HG03039 (cell line): ENCODE data around the gene MSL1.
"Not testable (repeated sequence)": the region's sequence is repeated elsewhere in the genome, so short reads cannot be mapped to it uniquely, and the experiment has no call there.

Source experiments
- ATAC-seq: cut with Tn5 transposase; IDR thresholded peaks from one replicate; pipeline ENCODE4 v1.9.1; 2021; ENCODE audit warnings: mild to moderate bottlenecking, moderate library complexity; ENCODE audit not compliant: unreplicated experiment

Gene MSL1

GRCh38 chr17:40124279-40125141, 2.7 kb downstream of the MSL1 start:
- no peak for ATAC-seq

- no peak for ATAC-seq
Observed at GRCh38 chr17:40129498-40129897, 7.7 kb downstream of the MSL1 start.

GRCh38 chr17:40130352-40131042, 8.7 kb downstream of the MSL1 start:
- no peak for ATAC-seq

DNA sequence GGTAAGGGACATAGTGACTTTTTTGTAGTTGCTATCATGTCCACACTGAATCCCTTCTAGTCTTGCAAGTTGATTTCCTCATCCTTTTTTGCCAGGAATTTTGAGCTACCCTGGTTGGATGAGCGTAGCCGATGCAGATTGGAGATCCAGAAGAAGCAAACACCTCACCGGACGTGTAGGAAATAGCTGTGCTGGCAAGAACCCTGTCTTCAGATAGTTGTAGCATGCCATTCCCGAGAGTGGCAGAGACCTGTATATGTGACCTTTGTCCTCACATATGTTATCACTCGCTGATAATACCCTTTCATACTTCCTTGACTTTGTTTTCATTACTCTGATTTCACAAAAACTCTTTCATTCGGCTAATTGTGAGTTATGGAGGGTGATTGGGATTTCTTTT, 12.4 kb downstream of the MSL1 start:
- ATAC-seq, result no peak

DNA sequence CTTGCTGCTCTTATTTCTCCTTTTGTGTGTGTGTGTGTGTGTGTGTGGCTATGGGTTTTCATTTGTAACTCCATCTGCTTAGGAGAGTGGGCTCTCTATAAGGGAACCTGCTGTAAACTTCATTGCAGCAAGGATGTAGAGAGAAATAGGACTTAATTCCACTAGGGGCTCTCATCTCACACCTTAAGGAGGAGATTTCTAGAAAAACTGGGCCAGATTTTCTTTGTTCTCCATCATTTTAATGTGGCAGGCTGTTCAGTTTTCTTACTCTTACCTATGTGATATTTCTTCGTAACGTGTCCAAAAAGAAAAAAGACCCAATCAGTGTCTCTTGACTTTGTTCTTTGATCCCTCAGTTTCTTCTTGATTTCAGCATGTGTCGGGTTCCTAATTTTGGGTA, 14.0 kb downstream of the MSL1 start:
- no peak for ATAC-seq

GRCh38 chr17:40139566-40140058, 17.8 kb downstream of the MSL1 start:
- peak; percentile 2 for ATAC-seq

GRCh38 chr17:40143166-40143565, 21.4 kb downstream of the MSL1 start:
- ATAC-seq, result not testable (repeated sequence)

DNA sequence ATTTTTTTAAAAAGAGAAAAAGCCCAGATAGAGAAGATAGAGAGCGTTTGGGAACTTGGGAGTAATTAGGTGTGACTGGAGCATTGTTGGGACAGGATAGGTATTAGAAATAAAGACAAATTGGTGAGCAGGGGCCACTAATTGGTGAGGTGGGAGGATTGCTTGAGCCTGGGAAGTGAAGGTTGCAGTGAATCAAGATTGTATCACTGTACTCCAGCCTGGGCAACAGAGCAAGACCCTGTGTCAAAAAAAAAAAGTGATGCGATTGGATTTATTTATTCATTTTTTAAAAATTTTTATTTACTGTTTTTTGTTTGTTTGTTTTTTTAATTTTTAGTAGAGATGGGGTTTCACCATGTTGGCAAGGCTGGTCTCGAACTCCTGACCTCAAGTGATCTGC, 23.7 kb downstream of the MSL1 start:
- ATAC-seq, result no peak

- ATAC-seq, result no peak
Observed at GRCh38 chr17:40148527-40148926, 26.8 kb downstream of the MSL1 start.

GRCh38 chr17:40150276-40150675, 28.5 kb downstream of the MSL1 start:
- no peak for ATAC-seq

DNA sequence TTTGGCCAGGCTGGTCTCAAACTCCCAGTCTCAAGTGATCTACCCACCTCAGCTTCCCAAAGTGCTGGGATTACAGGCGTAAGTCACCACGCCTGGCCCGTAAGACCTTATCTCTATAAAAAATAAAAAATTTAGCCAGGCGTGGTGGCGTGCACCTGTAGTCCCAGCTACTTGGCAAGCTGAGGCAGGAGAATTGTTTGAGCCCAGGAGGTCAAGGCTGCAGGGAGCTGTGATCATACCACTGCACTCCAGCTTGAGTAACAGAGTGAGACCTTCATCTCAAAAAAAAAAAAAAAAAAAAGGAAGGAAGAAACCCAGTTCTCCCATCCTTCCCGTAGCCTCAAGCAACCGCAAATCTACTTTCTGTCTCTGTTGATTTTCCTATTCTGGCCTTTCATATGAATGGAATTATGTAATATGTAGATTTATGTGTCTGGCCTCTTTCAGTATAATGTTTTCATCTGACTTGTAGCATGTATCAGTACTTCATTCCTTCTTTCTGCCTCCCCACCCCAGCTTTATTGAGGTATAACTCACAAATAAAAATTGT, 29.7 kb downstream of the MSL1 start:
- no peak for ATAC-seq

GRCh38 chr17:40153603-40154236, 31.9 kb downstream of the MSL1 start:
- no peak for ATAC-seq

- ATAC-seq, result no peak
Observed at GRCh38 chr17:40157973-40158372, 36.2 kb downstream of the MSL1 start.

GRCh38 chr17:40158438-40159013, 36.8 kb downstream of the MSL1 start:
- ATAC-seq, result no peak

DNA sequence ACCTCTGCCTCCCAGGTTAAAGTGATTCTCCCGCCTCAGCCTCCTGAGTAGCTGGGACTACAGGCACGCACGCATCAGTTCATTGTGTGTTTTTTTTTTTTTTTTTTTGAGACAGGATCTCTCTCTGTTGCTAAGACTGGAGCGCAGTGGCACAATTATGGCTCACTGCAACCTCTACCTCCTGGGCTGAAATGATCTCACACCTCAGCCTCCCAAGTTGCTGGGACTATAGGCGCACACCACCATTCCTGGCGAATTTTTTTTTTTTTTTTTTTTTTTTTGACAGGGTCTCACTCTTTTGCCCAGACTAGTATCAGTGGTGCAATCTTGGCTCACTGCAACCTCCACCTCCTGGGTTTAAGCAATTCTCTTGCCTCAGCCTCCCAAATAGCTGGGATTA, 37.7 kb downstream of the MSL1 start:
- no peak for ATAC-seq

DNA sequence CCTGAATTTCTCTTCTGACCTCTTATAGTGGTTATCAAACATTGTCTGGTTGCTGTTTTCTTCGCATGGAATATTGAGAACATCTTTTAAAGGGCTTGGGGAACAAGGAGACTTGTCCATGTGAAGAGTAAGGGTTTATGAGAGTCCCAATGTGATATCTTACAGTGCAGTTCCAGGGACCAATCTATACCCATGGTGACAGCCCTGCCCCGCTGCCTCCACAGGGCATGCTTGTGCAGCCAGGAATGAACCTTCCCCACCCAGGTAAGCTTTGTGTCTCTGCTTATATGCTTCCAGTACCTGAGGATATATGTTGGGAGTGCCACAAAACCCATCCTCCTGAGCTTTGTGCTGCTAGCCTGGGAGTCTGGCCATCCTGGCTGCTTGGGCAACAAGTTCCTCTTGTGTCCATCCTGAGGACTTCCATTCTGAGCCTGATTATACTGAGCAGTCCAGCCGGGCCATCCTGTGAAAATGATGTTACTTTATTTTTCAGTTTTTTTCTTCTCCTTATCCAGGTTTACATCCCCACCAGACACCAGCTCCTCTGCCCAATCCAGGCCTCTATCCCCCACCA, 46.0 kb downstream of the MSL1 start:
- no peak for ATAC-seq

- no peak for ATAC-seq
Observed at GRCh38 chr17:40168262-40168832, 46.6 kb downstream of the MSL1 start.

DNA sequence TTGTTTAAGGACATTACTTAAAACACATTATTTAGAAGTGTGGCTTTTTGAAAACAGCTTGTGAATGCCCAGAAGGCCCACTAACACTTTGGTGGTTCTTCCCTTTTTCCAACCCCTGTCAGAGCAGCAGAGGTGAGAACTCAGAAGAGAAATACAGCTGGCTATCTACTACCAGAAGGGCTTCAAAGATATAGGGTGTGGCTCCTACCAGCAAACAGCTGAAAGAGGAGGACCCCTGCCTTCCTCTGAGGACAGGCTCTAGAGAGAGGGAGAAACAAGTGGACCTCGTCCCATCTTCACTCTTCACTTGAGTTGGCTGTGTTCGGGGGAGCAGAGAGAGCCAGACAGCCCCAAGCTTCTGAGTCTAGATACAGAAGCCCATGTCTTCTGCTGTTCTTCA, 48.6 kb downstream of the MSL1 start:
- ATAC-seq, result no peak

DNA sequence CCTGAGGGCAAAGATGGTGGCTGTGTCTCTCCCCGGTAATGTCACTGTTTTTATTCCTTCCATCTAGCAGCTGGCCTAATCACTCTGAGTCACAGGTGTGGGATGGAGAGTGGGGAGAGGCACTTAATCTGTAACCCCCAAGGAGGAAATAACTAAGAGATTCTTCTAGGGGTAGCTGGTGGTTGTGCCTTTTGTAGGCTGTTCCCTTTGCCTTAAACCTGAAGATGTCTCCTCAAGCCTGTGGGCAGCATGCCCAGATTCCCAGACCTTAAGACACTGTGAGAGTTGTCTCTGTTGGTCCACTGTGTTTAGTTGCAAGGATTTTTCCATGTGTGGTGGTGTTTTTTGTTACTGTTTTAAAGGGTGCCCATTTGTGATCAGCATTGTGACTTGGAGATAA, 50.0 kb downstream of the MSL1 start:
- ATAC-seq, result no peak

GRCh38 chr17:40173091-40173777, 51.5 kb downstream of the MSL1 start:
- no peak for ATAC-seq
